Measurements from ENCODE around the gene PTPRM.

DNA sequence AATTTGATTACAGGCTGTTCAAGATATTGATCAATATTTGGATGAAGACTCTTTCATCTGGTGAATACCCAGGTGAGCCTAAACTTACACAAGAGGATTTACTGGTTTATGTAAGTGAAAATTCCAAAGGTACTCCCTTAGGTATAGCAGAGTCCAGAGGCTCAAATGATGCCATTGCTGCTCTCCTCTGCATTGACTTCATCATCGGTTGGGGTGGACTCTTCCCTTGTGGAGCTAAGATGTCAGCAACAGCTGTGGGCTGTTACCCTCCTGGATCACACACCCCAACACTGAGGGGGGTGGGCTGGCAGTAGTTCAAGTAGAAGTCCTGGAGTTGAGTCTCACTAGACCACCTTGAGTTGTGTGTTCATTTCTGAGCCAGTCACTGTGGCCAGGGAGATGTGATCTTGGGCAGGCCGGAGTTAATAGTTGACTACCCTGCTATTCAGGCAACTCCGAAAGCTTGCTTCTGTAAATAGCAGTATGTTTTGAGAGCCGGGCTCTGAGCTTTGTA is 236.9 kb downstream of the PTPRM start:
- TF ChIP-seq EZH2 (IDR thresholded peaks at IDR 0.05; ENCODE audit: borderline replicate concordance, low read depth, low read length, severe bottlenecking), result no peak
- TF ChIP-seq, protein P1, sequence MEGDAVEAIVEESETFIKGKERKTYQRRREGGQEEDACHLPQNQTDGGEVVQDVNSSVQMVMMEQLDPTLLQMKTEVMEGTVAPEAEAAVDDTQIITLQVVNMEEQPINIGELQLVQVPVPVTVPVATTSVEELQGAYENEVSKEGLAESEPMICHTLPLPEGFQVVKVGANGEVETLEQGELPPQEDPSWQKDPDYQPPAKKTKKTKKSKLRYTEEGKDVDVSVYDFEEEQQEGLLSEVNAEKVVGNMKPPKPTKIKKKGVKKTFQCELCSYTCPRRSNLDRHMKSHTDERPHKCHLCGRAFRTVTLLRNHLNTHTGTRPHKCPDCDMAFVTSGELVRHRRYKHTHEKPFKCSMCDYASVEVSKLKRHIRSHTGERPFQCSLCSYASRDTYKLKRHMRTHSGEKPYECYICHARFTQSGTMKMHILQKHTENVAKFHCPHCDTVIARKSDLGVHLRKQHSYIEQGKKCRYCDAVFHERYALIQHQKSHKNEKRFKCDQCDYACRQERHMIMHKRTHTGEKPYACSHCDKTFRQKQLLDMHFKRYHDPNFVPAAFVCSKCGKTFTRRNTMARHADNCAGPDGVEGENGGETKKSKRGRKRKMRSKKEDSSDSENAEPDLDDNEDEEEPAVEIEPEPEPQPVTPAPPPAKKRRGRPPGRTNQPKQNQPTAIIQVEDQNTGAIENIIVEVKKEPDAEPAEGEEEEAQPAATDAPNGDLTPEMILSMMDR (IDR thresholded peaks at IDR 0.05; ENCODE audit: borderline replicate concordance, extremely low read depth, low read length, poor library complexity, severe bottlenecking), result no peak

Measured in DND-41 (cell line).